Measurements from ENCODE around the gene WWC2. TPM values are rescaled to one million over a fixed set of nuclear protein-coding genes. Genes with fewer than 3 reads are reported as not detected.

Gene WWC2
- total RNA-seq, 6 experiments from 2014 or later, result 86.3 to 114 (median 95.2) TPM

DNA sequence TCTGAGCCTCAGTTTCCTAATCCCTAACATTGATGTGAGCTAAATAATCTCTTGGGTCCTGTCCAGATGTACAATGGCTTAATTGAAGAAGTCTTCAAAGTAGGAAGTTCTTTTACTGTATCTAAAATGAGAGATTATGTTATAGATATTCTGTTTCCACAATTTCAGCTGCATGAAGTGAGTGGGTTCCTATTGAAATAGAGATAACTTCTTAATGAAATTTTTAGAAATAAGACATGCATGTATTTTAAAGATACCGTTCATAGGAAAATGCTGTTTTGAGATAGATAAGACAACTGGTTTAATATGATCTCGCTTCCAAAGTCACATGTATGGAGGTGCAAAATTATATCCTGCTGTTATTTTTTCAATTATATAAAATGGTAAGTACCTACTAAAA is 149.1 kb downstream of the WWC2 start:
- Mint-ChIP-seq H3K36me3 (ENCODE audit: low read depth) (peaks cover 19% of the 10 kb centered on the region; the same call in 1 of the 2 replicates), H3K27me3 (ENCODE audit: insufficient read depth) (no peaks in the 10 kb centered on the region), H3K4me1 (ENCODE audit: low read depth) (peaks cover 11% of the 10 kb centered on the region), H3K9me3 (no peaks in the 10 kb centered on the region), H3K27ac (peak overlapping the region; percentile 42; the same call in 1 of the 2 replicates), H3K4me3 (no peak overlapping the region)
- DNase-seq, result no peak
- TF ChIP-seq, protein P1, sequence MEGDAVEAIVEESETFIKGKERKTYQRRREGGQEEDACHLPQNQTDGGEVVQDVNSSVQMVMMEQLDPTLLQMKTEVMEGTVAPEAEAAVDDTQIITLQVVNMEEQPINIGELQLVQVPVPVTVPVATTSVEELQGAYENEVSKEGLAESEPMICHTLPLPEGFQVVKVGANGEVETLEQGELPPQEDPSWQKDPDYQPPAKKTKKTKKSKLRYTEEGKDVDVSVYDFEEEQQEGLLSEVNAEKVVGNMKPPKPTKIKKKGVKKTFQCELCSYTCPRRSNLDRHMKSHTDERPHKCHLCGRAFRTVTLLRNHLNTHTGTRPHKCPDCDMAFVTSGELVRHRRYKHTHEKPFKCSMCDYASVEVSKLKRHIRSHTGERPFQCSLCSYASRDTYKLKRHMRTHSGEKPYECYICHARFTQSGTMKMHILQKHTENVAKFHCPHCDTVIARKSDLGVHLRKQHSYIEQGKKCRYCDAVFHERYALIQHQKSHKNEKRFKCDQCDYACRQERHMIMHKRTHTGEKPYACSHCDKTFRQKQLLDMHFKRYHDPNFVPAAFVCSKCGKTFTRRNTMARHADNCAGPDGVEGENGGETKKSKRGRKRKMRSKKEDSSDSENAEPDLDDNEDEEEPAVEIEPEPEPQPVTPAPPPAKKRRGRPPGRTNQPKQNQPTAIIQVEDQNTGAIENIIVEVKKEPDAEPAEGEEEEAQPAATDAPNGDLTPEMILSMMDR (IDR thresholded peaks at IDR 0.05), result no peak

- Mint-ChIP-seq H3K4me3 (no peak overlapping the region), H3K4me1 (ENCODE audit: low read depth) (peaks cover 27% of the 10 kb centered on the region), H3K36me3 (ENCODE audit: low read depth) (peaks cover 26% of the 10 kb centered on the region; the same call in 1 of the 2 replicates), H3K9me3 (no peaks in the 10 kb centered on the region), H3K27ac (no peak overlapping the region), H3K27me3 (ENCODE audit: insufficient read depth) (no peaks in the 10 kb centered on the region)
- TF ChIP-seq, protein P1 (IDR thresholded peaks at IDR 0.05), result peak; percentile 71
- peak; percentile 32 for DNase-seq
Observed at GRCh38 chr4:183249854-183250253, 150.8 kb downstream of the WWC2 start.

GRCh38 chr4:183250831-183251230 is 151.8 kb downstream of the WWC2 start:
- Mint-ChIP-seq H3K36me3 (ENCODE audit: low read depth) (peaks cover 30% of the 10 kb centered on the region; the same call in 1 of the 2 replicates), H3K27ac (peak overlapping the region; percentile 51), H3K4me1 (ENCODE audit: low read depth) (peaks cover 37% of the 10 kb centered on the region), H3K9me3 (no peaks in the 10 kb centered on the region), H3K27me3 (ENCODE audit: insufficient read depth) (no peaks in the 10 kb centered on the region), H3K4me3 (no peak overlapping the region)
- DNase-seq, result no peak
- TF ChIP-seq, protein P1 (IDR thresholded peaks at IDR 0.05), result no peak

- Mint-ChIP-seq H3K9me3 (no peaks in the 10 kb centered on the region), H3K4me1 (ENCODE audit: low read depth) (peaks cover 54% of the 10 kb centered on the region), H3K27me3 (ENCODE audit: insufficient read depth) (peaks cover 5% of the 10 kb centered on the region; the same call in 1 of the 2 replicates), H3K4me3 (no peak overlapping the region), H3K36me3 (ENCODE audit: low read depth) (peaks cover 36% of the 10 kb centered on the region), H3K27ac (no peak overlapping the region)
- no peak for DNase-seq
- TF ChIP-seq, protein P1 (IDR thresholded peaks at IDR 0.05), result no peak
Observed at GRCh38 chr4:183252959-183253358, 153.9 kb downstream of the WWC2 start.

DNA sequence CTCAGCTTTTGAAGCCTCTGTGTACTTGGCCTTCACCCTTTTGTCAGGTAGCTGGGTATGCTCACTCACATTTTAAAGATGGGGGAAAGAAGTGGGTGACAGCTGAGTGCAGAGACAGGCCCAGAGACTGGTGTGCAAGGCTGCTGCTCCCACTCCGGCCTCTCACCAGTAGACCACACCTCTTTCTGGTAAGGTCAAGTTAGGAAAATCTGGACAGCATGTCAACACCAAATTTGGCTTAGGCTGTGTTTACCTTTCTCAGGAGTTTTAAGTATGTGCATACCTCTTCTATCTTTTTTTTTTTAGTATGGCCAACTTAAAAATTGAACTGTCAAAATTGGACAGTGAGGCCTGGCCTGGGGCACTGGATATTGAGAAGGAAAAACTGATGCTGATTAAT is 154.4 kb downstream of the WWC2 start:
- H3K36me3 Mint-ChIP-seq (ENCODE audit: low read depth), result peaks cover 34% of the 10 kb centered on the region
- TF ChIP-seq, protein P1 (IDR thresholded peaks at IDR 0.05), result no peak
- peaks cover 5% of the 10 kb centered on the region; the same call in 1 of the 2 replicates for H3K27me3 Mint-ChIP-seq (ENCODE audit: insufficient read depth)
- DNase-seq, result no peak
- H3K4me1 Mint-ChIP-seq (ENCODE audit: low read depth), result peaks cover 54% of the 10 kb centered on the region
- H3K4me3 Mint-ChIP-seq, result no peak overlapping the region
- no peaks in the 10 kb centered on the region for H3K9me3 Mint-ChIP-seq
- peak overlapping the region; percentile 11; the same call in 1 of the 2 replicates for H3K27ac Mint-ChIP-seq

All from HFFc6 (cell line).